HG02798 (cell line): ENCODE data around the gene TNPO2.
A peak's percentile ranks its signal among the peaks of the same experiment; 100 is the strongest.
"Not testable (repeated sequence)": the region's sequence is repeated elsewhere in the genome, so short reads cannot be mapped to it uniquely, and the experiment has no call there.

Experiments used
- ATAC-seq: cut with Tn5 transposase; IDR thresholded peaks from one replicate; pipeline ENCODE4 v1.9.1; 2021; ENCODE audit warnings: mild to moderate bottlenecking; ENCODE audit not compliant: unreplicated experiment, poor library complexity

TNPO2 gene

DNA sequence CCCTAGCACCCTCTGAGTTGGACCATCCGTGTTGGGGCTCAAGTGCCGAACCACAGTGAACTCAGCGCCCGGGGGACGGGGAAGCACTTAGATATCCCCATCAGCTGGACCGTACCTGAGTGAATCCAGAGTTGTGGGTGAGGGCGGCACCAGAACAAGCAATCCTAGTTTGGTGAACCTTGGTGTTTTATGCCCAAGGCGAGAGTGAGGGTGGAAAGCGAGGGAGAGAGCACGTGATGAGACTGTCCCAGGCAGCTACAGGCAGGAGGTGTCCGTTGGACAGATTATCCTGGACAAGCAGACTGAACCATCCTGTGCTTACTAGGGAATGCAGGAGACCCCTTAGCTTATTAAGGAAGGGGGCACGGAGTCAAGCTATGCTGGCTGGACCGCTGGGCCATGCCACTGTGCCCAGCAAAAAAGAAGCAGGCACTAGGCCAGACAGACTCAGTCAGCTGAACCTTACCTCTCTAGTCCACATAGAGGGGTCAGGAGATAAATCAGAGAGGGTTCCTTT is 14.2 kb upstream of the TNPO2 start:
- ATAC-seq = no peak

DNA sequence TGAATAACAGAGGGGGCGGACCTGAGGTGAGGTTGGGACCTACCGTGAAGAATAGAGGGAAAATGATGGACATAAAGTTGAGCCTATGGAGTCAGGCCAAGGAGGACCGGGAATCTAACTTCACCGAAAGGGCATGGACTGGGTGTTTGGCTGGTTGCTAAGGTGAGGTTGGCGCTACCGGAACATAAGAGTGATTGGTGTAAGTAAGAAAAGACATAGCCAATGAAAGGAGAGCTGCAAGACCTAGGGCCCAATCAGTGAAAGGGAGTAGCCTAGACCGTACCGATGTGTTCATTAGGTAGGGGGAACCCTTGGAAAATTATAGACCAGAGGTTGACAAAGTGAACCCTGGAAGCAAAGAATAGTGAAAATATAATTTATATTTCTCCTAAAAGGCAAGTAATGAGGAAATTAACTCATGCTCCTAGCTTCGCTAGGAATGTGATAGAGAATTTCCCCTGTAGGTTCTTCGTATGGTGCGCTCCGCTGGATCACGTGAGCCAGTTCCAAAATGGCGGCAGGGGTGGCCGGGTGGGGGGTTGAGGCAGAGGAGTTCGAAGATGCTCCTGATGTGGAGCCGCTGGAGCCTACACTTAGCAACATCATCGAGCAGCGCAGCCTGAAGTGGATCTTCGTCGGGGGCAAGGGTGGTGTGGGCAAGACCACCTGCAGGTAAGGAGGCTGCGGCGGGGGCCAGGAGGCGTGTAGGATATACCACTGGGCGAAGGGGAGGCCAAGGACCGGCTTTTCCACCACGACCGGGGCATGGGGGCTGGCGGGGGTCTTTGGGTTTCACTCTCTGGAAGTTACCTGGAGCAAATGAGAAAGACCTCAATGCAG is 13.5 kb upstream of the TNPO2 start, which contains the start of gene GET3:
Gene GET3, plus strand, starts transcription at position 503 of the 840 bp plus-strand sequence. Its CDS starts 9 bp downstream, at position 512.
- peak; percentile 78 for ATAC-seq

DNA sequence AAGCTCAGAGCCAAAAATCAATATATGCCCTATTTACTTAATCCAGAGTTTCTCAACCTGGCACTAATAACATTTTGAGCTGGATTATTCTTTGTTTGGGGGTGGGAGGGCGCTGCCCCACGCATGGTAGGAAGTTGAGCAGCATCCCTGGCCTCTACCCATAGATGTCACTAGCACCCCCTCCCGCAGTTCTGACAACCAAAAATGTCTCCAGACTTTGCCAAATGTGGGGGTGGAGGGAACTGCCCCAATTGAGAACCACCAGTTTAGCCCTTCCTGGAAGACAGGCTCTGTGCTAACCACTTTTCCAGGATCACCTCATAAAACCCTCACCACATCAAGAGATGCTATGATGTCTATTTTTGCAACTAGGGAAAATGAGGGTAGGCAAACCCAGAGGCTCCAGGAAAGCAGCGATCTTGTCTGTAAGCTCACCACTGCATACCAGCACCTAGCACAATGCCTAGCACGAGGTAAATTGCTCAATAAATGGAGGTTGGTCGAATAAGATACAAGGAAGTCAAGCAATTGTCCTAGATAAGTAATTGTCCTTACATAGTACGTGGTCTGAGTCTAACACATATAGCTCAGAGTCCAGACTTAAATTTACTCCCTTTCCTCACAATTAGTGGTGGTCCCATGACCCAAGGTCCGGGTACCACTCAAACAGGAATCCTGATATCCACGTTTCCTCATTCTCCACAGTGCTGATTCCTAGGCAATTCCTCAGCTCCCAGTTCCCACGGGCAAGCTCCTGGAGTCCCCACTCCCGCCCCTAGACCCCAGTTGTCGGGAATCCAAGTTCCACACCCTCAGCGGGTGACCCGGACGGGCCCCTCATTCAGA is 9.9 kb upstream of the TNPO2 start:
- no peak for ATAC-seq

DNA sequence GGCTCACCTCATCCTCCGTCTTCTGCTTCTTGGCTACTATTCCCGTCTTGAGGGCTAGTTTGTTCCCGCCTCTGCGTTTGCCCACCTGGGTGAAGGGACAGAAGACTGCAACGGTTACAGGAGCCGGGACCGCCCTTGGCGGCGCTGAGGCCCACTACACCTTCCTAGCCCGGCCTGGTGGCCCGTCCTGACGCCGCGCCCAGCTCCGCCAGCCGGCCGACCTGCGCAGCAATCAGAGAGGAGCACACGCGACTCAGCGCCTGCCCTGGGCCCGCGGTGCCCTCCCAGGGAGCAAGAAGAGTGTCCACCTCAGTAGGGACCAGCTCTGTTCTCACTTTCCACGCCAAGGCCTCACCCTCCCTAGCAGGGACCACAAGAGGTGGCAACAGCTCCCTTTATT is 7.6 kb upstream of the TNPO2 start:
- no peak for ATAC-seq

DNA sequence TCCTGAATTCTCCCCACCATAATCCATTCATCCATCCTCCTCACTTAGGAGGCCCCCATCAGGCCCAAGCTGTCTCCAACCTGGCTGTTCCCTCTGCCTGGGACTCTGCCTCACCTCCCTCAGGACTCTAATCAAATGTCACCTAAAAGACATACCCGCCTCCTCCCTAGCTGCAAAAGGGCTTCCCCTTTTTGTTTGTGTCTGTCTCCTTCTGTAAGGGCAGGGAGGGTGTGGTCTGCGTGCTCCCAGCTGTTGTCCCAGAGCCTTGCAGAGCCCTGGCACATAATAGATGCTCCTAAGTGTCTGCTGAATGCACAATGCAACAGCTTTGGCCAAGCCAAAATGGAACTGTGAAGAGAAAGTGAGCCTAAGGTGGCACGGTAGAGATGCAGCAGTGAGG is 6.3 kb upstream of the TNPO2 start:
- no peak for ATAC-seq

DNA sequence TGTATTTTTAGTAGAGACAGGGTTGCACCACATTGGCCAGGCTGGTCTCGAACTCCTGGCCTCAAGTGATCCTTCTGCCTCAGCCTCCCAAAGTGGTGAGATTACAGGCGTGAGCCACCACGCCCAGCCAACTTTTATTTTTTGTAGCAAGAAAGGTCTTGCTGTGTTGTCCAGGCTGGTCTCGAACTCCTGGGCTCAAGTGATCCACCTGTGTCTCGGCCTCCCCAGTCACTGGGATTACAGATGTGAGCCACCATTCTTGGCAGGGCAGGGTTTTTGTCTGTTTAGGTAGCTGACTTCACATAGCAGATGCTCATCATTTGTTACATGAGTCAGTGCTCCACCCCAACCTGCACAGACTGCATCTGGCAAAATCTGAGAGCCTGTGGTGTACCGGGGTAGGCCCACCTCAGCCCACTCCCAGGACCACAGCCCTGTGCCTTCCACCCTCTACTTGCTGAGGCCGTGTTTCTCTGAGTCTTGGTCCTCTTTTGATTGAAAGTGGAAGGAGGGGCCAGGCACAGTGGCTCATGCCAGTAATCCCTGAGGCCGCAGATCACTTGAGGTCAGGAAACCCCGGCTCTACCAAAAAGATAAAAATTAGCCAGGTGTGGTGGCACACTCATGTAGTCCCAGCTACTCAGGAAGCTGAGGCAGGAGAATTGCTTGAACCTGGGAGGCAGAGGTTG is 4.2 kb upstream of the TNPO2 start:
- no peak for ATAC-seq

DNA sequence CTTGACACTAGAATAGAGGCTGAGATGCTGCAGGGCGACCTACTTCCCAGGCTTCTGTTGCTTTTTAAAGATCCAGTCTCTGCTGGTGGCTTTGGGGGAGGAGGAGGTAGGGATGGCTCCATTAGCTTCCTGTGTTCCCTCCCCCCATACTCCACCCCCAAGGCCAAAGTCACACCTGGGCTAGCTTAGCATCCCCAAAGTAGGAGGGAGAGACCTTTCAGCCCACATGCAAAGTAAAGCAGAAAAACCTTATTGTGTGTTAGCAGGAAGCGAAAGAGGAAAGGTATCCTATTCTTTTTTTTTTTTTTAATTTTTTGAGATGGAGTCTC is 3.2 kb upstream of the TNPO2 start:
- ATAC-seq = no peak

DNA sequence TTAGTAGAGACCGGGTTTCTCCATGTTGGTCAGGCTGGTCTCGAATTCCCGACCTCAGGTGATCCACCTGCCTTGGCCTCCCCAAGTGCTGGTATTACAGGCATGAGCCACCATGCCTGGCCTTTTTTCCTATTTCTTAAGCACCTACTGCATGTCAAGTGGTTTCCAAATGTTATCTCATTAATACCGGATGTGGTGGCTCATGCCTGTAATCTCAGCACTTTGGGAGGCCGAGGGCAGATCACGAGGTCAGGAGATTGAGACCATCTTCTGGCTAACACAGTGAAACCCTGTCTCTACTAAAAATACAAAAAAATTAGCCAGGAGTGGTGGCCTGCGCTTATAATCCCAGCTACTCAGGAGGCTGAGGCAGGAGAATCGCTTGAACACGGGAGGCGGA is 1.9 kb upstream of the TNPO2 start:
- ATAC-seq = not testable (repeated sequence)

DNA sequence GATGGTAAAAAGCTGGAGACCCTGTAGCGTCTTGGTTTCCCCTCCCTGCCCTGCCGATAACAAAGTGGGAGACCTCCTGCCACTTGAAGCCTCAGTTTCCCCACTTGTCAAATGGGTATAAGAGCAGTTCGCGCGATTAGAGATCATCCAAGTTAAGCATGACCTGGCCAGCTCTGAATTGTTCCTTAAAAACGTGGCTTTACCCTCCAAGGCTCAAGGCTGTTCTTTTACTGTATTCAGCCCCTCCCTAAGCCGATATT is 421 bp downstream of the TNPO2 start:
- ATAC-seq = no peak

DNA sequence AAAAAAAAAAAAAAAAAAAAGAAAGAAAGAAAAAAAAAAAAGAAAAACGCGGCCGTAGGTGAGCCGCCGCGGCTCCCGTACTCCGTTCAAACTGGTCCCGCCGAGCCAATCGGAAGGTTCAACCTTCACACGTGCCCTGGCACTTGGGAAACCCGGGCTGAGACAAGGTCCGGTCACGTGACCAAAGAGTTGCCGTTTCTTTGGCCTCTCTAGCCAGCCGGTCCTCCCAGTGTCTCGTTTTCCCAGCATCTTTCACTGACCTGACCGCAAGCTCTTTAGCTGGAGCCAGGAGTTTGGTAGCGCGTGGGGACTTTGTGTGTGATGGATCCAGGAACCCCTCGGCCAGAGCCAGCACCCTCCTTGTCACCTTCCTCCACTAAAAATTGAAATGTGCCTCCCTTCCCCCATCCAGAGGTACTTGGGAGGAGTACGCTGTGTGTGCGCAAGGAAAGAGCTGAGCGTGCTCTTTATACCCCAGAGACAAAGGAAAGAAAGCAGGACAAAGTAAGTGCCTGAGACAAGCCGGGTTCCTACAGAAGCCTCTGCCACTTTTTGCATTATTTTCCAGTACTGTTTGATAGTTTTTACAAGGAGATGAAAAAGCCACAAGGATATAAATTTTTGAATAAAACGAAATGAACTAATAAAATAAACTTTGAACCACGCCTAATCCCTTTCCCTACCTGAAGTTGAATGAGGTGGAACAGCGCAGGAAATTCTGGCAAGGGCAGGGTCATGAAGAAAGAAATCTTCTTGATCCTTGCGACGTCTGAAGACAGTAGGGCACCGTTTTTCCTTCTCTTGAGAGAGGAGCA is 959 bp downstream of the TNPO2 start:
- ATAC-seq = peak; percentile 92

DNA sequence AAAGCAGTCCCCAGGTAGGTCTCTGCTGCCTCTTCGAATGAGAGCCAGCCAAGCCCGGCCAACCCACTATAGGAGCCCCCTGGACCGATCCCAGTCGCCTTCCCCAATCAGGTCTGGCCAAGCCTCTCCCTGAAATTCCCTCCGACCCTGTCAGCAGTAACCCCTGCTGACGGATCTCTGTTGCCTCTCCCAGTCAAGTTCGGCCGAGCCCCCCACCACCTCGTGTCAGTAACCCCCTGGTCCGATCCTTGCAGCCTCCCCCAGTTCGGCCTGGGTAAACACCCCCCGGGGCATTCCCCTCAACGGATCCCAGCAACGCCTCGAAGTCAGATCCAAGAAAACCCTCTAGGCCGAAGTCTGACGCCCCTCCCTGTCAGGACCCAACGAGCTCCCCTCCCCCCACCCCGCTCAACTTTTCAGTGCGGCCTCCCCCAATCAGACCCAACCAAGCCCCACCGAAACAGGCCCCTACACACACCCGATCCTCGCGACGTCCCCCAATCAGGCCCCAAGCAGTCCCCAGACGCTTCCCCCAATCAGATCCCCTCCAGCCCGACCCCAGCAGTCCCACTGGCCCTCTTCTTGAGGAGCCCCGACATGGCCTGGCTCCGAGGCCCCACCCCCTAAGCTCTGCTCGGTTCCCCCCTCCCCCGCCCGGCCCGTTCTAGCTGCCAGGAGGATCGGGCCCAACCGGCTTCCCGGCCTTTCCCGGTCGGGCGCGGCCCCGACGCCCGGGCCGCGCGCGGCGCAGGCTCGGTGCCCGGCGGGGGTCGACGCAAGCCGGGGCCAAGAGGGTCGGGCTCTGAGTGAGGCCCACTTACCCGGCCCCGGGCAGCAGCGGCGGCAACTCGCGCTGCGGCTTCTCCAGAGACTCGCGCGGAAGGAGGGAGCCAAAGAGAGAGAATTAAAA is 1.8 kb downstream of the TNPO2 start:
- ATAC-seq = peak; percentile 25

DNA sequence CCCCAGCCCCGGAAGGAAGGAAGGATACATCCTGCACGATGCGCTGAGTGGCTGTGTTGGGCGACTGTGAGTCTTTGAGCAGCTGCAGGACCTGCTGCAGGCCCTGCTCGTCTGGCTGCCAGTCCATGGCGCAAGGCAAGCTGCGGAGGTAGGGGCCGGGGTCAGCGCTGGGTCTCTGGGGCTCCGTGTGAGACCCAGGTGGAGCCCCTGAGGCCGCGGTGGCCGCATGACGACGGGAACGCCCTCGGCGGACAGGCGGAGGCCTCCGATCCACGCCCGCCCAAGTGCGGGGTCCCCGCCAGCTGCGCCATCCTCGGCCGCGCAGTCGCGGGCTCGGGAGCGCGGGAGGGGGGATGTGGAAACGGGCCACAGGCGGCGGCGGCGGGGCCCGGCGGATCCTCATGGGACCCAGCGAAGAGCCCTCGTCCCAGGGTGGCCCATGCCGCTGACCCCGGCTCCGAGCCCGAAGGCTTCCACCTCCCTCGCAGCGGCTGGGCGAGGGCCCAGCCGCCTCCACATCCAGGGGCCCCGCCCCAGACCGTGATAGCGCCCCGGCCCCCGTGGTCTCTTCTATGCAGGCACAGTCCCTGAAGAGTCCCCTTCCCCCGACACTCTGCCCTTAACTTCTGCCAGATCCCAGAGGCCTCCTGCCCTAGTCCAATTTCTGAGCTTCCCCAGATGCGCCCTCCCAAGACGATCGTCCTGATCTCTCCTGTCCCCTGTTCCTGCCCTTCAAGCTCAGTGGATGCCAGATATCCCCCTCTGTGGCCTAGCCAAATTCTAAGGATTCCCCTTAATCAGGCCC is 2.7 kb downstream of the TNPO2 start:
- no peak for ATAC-seq

DNA sequence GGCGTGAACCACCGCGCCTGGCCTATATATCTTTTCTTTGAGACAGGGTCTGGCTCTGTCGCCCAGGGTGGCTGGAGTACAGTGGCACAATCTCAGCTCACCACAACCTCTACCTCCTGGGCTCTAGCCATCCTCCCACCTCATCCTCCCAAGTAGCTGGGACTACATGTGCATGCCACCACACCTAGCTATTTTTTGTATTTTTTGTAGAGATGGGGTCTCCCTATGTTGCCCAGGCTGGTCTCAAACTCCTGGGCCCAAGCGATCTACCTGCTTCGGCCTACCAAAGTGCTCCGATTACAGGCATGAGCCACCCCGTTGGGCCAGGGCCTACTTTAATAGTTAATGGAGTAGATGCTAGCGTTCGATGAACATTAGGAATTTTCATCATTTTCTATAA is 3.4 kb downstream of the TNPO2 start:
- ATAC-seq = no peak

DNA sequence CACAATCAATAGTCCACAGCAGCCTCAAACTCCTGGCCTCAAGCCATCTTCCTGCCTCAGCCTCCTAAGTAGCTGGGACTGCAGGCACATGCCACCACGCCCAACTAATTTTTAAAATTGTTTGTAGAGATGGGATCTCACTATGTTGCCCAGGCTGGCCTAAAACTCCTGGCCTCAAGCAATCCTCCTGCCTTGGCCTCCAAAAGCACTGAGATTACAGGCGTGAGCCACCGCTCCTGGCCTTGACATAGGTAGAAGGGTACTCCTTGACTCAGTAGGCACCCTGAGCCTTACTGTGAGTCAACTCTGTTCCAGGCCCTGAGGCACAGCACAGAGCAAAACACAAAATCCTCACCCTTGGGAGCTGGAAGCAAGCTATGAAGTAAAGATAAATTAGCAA is 7.8 kb downstream of the TNPO2 start:
- no peak for ATAC-seq

DNA sequence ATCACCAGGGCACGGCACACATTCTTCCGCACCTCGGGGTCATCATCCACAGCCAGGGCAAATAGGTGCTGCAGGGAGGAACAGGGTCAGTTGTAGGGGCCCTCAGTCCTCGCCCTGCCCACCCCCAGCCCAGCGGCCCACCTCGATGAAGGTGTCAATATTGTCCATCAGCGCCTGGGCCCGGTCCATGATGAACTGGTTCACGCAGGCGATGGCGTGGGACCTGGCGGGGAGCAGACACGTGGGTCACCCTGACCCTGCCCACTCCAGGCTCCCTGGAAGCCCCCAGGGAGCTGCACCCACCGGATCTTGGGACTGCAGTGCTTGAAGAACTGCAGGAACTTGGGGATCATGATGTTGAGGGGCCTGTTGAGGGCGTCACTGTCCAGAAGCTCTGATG is 8.6 kb downstream of the TNPO2 start:
- no peak for ATAC-seq

DNA sequence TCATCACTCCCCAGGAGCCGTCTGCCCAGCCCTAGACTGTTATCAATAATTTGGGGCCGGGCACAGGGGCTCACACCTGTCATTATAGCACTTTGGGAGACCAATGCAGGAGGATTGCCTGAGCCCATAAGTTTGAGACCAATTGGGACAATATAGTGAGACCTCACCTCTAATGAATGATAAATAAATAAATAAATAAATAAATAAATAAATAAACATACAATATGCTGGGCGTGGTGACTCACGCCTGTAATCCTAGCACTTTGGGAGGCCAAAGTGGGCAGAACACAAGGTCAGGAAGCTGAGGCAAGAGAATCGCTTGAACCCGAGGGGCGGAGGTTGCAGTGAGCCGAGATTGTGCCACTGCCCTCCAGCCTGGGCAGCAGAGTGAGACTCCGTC is 10.4 kb downstream of the TNPO2 start:
- ATAC-seq = not testable (repeated sequence)

DNA sequence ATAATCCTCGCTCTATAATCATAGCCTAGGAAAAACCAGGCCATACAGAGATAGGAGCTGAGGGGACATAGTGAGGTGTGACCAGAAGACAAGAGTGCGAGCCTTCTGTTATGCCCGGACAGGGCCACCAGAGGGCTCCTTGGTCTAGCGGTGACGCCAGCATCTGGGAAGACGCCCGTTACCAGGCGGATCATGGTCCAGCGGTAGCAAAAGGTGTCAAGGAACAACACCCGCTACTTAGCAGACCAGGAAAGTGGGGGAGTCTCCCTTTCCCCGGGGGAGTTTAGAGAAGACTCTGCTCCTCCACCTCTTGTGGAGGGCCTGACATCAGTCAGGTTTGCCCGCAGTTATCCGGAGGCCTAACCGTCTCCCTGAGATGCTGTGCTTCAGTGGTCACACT is 11.7 kb downstream of the TNPO2 start:
- not testable (repeated sequence) for ATAC-seq

DNA sequence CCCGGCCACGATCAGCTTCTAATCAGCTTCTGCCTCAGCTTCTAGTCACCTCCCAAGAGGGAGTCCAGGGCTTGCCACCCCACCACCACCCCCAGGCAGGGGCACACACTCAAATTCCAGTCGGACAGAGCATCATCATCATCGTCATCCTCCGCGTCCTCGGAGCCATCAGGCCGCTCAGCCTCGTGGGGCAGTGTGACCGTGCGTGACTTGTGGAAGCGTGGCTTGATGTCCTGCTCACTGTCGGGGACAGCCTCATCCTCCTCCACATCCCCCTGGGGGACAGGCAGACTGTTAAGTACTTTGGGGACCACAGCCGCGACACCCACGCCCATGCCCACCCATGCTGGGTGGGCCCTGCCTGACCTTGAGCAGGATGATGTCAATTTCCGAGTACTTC is 12.5 kb downstream of the TNPO2 start:
- ATAC-seq = no peak
